Measurements from ENCODE around the gene RNU1-3.
"Not testable (repeated sequence)": the region's sequence is repeated elsewhere in the genome, so short reads cannot be mapped to it uniquely, and the experiment has no call there.

The RNU1-3 gene

DNA sequence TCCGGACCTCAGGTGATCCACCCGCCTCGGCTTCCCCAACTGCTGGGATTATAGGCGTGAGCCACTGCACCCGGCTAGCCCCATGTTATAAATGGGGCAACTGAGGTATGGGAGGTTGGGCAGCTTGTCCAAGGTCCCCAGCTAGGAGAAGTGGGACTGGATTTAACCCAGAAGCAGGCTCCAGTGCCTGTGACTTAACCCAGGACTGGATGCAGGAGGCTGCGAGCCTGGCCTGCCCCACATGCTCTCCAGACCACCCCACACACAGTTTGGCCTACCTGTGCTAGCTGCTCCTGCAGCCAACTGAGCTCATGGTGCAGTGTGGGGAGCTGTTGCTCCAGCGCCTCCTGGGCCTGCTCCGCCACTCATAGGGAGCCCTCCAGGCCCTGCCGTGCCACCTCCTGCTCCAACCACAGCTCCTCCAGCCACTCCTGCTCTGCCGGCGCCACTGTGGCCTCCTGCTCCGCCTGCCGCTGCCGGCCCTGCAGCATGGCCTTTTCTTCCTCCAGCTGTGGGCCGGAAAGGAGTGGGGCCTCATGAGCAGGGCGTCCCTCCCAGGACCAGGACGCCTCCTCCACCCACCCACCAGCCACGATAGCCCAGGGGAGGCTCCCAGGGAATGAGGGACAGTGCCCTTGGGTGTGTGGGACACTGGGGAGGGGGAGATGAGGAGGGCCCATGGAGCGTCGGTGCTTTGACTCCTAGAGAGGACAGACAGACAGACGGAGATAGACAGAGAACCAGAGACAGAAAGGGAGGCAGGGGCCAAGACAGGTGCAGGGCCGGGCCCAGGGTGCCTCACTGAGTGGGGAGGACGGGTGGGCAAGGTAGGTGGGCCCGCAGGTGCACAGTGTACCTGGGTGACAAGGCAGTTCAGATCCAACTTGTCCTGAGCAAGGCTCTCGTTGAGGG is 41.0 kb downstream of the RNU1-3 start:
- H3K9me3 ChIP-seq (ENCODE audit: control insufficient read depth, insufficient read depth, low read length) = no peaks in the 10 kb centered on the region
- peaks cover 29% of the 10 kb centered on the region for H3K36me3 ChIP-seq (ENCODE audit: control insufficient read depth, insufficient read depth, low read length)
- no peaks in the 10 kb centered on the region for H3K4me1 ChIP-seq (ENCODE audit: control insufficient read depth, insufficient read depth, low read length)

GRCh38 chr1:16623812-16624719 is 42.7 kb downstream of the RNU1-3 start:
- not testable (repeated sequence) for H3K9me3 ChIP-seq (ENCODE audit: control insufficient read depth, insufficient read depth, low read length); H3K4me1 ChIP-seq (ENCODE audit: control insufficient read depth, insufficient read depth, low read length); H3K27me3 ChIP-seq (ENCODE audit: control insufficient read depth, insufficient read depth, low read length); H3K4me3 ChIP-seq (ENCODE audit: low read depth, low read length); H3K9ac ChIP-seq (ENCODE audit: low read depth, low read length)
- H3K36me3 ChIP-seq (ENCODE audit: control insufficient read depth, insufficient read depth, low read length) = peaks cover 27% of the 10 kb centered on the region

More for the DNA sequence above, 41.0 kb downstream of the RNU1-3 start:
- Histone ChIP-seq H3K4me3 (ENCODE audit: low read depth, low read length) (no peak overlapping the region), H3K9ac (ENCODE audit: low read depth, low read length) (no peak overlapping the region), H3K27me3 (ENCODE audit: control insufficient read depth, insufficient read depth, low read length) (no peaks in the 10 kb centered on the region)

- not testable (repeated sequence) for H3K4me1 ChIP-seq (ENCODE audit: control insufficient read depth, insufficient read depth, low read length)
- peaks cover 22% of the 10 kb centered on the region for H3K36me3 ChIP-seq (ENCODE audit: control insufficient read depth, insufficient read depth, low read length)
Measured at GRCh38 chr1:16623337-16623736, 43.4 kb downstream of the RNU1-3 start.

DNA sequence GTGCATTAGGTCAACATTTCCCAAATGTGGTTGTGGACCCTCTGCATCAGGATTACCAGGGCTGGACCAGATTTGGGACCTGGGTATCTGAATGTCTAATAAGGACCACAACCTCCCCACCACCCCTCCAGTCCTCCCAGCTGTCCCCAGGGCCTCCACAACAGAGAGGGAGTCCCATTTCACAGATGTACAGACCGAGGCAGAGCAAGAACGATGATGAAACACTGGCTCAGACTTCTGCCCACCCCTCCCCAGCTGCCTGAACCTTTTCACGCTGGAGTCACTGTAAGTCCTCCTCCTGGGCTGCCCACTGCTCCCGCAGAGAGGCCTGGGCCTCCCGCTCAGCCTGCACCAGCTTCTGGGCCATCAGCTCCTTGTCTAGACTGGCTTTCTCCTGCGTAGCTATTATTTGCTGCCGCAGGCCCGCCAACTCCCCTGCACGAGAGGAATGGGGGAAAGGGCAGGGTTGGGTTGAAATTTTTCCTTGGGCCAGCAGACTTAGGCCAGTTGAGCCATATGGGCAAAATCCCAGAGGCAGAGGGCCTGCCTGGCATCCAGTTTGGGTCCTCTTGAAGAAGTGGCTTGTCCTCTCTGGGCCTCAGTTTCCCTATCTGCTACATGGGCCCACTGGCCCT is 45.0 kb downstream of the RNU1-3 start:
- H3K4me3 ChIP-seq (ENCODE audit: low read depth, low read length); H3K27me3 ChIP-seq (ENCODE audit: control insufficient read depth, insufficient read depth, low read length); H3K9ac ChIP-seq (ENCODE audit: low read depth, low read length); H3K9me3 ChIP-seq (ENCODE audit: control insufficient read depth, insufficient read depth, low read length); H3K4me1 ChIP-seq (ENCODE audit: control insufficient read depth, insufficient read depth, low read length): not testable (repeated sequence)
- peaks cover 20% of the 10 kb centered on the region for H3K36me3 ChIP-seq (ENCODE audit: control insufficient read depth, insufficient read depth, low read length)

More at GRCh38 chr1:16623337-16623736, 43.4 kb downstream of the RNU1-3 start:
- not testable (repeated sequence) for H3K4me3 ChIP-seq (ENCODE audit: low read depth, low read length); H3K9me3 ChIP-seq (ENCODE audit: control insufficient read depth, insufficient read depth, low read length); H3K9ac ChIP-seq (ENCODE audit: low read depth, low read length); H3K27me3 ChIP-seq (ENCODE audit: control insufficient read depth, insufficient read depth, low read length)

DNA sequence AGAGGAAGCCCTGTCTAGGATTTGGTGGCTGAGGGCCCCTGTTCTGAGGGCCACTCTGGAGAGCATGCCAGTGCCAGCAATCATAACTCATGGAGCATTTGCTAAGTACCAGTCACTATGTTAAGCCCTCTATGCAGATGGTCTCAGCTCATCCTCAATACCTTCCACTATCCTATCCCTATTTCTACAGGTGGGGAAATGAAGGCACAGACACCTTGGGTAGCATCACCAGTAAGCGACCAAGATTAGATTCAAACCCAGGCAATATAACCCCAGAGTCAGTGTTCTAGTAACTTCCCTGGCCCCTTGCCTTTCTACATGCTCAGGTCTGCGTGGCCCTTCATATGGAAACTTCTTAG is 45.5 kb downstream of the RNU1-3 start:
- H3K9ac ChIP-seq (ENCODE audit: low read depth, low read length) = no peak overlapping the region
- H3K9me3 ChIP-seq (ENCODE audit: control insufficient read depth, insufficient read depth, low read length) = no peaks in the 10 kb centered on the region
- H3K36me3 ChIP-seq (ENCODE audit: control insufficient read depth, insufficient read depth, low read length) = peaks cover 17% of the 10 kb centered on the region
- no peaks in the 10 kb centered on the region for H3K27me3 ChIP-seq (ENCODE audit: control insufficient read depth, insufficient read depth, low read length)
- H3K4me1 ChIP-seq (ENCODE audit: control insufficient read depth, insufficient read depth, low read length) = no peaks in the 10 kb centered on the region
- no peak overlapping the region for H3K4me3 ChIP-seq (ENCODE audit: low read depth, low read length)

GRCh38 chr1:16619803-16620501 is 46.8 kb downstream of the RNU1-3 start:
- not testable (repeated sequence) for H3K9ac ChIP-seq (ENCODE audit: low read depth, low read length); H3K27me3 ChIP-seq (ENCODE audit: control insufficient read depth, insufficient read depth, low read length); H3K36me3 ChIP-seq (ENCODE audit: control insufficient read depth, insufficient read depth, low read length); H3K4me3 ChIP-seq (ENCODE audit: low read depth, low read length); H3K4me1 ChIP-seq (ENCODE audit: control insufficient read depth, insufficient read depth, low read length); H3K9me3 ChIP-seq (ENCODE audit: control insufficient read depth, insufficient read depth, low read length)

DNA sequence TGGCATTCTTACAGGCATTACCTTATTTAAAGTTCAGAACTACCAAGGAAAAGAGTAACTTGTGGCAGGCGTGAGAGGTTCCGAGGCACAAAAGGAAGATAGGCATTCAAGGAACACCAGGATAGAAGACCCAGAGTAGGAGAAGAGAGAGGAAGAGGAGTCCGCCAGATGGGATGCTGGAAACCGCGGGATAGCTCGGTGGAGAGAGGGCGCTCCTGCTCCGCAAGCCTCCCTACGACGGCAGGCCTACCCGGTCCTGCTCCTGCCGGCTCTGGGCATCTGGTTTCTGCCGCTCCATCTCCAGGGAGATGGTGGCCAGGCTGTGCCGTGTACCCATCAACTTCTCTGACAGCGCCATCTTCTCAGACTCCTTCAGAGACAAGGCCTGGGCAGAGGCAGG is 48.0 kb downstream of the RNU1-3 start:
- Histone ChIP-seq H3K4me1 (ENCODE audit: control insufficient read depth, insufficient read depth, low read length) (no peaks in the 10 kb centered on the region), H3K36me3 (ENCODE audit: control insufficient read depth, insufficient read depth, low read length) (peaks cover 2% of the 10 kb centered on the region), H3K9me3 (ENCODE audit: control insufficient read depth, insufficient read depth, low read length) (no peaks in the 10 kb centered on the region), H3K9ac (ENCODE audit: low read depth, low read length) (no peak overlapping the region), H3K4me3 (ENCODE audit: low read depth, low read length) (peak overlapping the region; percentile 5), H3K27me3 (ENCODE audit: control insufficient read depth, insufficient read depth, low read length) (peaks cover 20% of the 10 kb centered on the region)

GRCh38 chr1:16617778-16618580 is 48.8 kb downstream of the RNU1-3 start:
- Histone ChIP-seq H3K27me3 (ENCODE audit: control insufficient read depth, insufficient read depth, low read length) (peaks cover 20% of the 10 kb centered on the region), H3K4me1 (ENCODE audit: control insufficient read depth, insufficient read depth, low read length) (no peaks in the 10 kb centered on the region), H3K9ac (ENCODE audit: low read depth, low read length) (no peak overlapping the region), H3K4me3 (ENCODE audit: low read depth, low read length) (no peak overlapping the region), H3K9me3 (ENCODE audit: control insufficient read depth, insufficient read depth, low read length) (no peaks in the 10 kb centered on the region), H3K36me3 (ENCODE audit: control insufficient read depth, insufficient read depth, low read length) (peaks cover 2% of the 10 kb centered on the region)

- H3K4me3 ChIP-seq (ENCODE audit: low read depth, low read length) = no peak overlapping the region
- H3K9me3 ChIP-seq (ENCODE audit: control insufficient read depth, insufficient read depth, low read length) = no peaks in the 10 kb centered on the region
- H3K4me1 ChIP-seq (ENCODE audit: control insufficient read depth, insufficient read depth, low read length) = no peaks in the 10 kb centered on the region
- H3K27me3 ChIP-seq (ENCODE audit: control insufficient read depth, insufficient read depth, low read length) = peaks cover 26% of the 10 kb centered on the region
- H3K36me3 ChIP-seq (ENCODE audit: control insufficient read depth, insufficient read depth, low read length) = peaks cover 2% of the 10 kb centered on the region
- H3K9ac ChIP-seq (ENCODE audit: low read depth, low read length) = no peak overlapping the region
Measured at GRCh38 chr1:16617114-16617631, 49.6 kb downstream of the RNU1-3 start.
